Tibial artery (tissue), 4 donors: Measurements from ENCODE around the gene STAC3.
A peak's percentile ranks its signal among the peaks of the same experiment; 100 is the strongest.

ENCODE experiments used
- DNase-seq, 2 donors: peaks; one replicate each; pipeline ENCODE4 v3.0.0-alpha.2; 2019
- H3K27ac ChIP-seq, 2 donors: fragments of 200-600 bp; sonication (generic) in 1 of 2; 1 replicate in 1 of 2; 2 replicates in 1 of 2; pipeline ENCODE4 v1.5.1; 2018 to 2019; ENCODE audit warnings: mild to moderate bottlenecking in 1 of 2
- H3K27me3 ChIP-seq, 2 donors: fragments of 200-600 bp; sonication (generic) in 1 of 2; one replicate each; pipeline versions ENCODE4 v1.5.1 to v1.6.0; 2016 to 2019
- H3K36me3 ChIP-seq, 3 donors: fragments of 200-600 bp; sonication (generic) in 2 of 3; one replicate each; pipeline ENCODE4 v1.5.1; 2016 to 2019; ENCODE audit warnings: mild to moderate bottlenecking in 2 of 3
- H3K4me1 ChIP-seq, 4 donors: fragments of 200-600 bp; sonication (generic) in 2 of 4; 1 replicate in 3 of 4; 2 replicates in 1 of 4; pipeline ENCODE4 v1.5.1; 2016 to 2019
- H3K4me3 ChIP-seq, 2 donors: fragments of 200-600 bp; sonication (generic) in 1 of 2; 1 replicate in 1 of 2; 2 replicates in 1 of 2; pipeline ENCODE4 v1.5.1; 2018 to 2019; ENCODE audit warnings: mild to moderate bottlenecking in 2 of 2
- H3K9me3 ChIP-seq, 3 donors: fragments of 200-600 bp; sonication (generic) in 1 of 3; one replicate each; pipeline ENCODE4 v1.5.1; 2016 to 2019
- intact Hi-C: fragments of 100-400 bp; cut with DNase I; formaldehyde crosslinking; loops from one replicate; pipeline ENCODE4 v1.15.0; 2023; ENCODE audit warnings: low total_unique reads
- TF ChIP-seq, protein P1 (sequence below), 2 experiments: fragments of 200-600 bp in 1 of 2; fragments of 450-650 bp in 1 of 2; IDR thresholded peaks; one replicate each; pipeline ENCODE4 v1.5.1; 2017 to 2019; ENCODE audit warnings: antibody characterized with exemption in 2 of 2, mild to moderate bottlenecking in 1 of 2, moderate library complexity in 1 of 2

The STAC3 gene

DNA sequence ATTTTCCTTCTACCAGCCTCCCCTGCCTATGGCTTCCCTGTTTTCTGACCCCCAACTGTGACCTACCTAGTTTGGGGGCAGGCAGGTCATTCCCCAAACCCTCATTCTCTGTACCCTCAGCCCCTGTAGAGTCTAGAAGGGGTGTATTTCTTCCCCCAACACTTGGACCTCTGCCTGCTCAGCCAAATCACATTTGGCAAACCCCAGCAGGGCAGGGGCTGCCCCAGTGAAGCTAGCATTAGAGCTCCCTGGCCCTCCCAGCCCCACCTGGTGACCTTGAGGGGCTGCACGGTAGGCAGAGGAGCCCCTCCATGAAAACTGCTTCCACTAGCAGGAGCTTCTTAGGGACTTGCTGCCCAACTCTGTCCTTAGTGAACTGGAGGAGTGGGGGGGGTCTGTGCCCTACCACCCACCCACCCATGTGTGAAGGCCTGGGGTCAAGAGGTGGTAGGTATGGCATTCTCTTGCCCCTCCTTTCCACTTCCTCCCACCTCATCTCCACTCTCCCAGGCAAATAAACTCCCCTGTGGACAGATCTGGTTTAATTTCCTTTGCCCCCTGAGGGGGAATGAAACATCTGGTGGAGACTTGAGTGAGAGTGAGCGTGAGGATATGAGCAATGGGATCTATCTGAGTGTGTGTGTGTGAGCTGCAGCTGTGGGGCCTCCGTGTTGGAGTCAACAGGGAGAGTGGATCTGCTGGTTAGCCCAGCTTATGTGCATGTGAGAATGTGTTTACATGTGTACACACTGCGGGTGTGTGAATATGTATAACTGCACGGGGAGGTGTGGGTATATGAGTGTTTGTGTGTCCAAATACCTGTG is 32.7 kb downstream of the STAC3 start:
- Histone ChIP-seq H3K9me3 (no peaks in the 10 kb centered on the region), H3K4me3 (no peak overlapping the region), H3K36me3 (no peaks in the 10 kb centered on the region), H3K27me3 (peaks cover 5 to 84% of the 10 kb centered on the region in 2 donors), H3K4me1 (peaks cover 0 to 47% (median 34%) of the 10 kb centered on the region in 4 donors), H3K27ac (no peak overlapping the region)
- no peak for DNase-seq
- intact Hi-C loops, result no loop called here
- TF ChIP-seq, protein P1, sequence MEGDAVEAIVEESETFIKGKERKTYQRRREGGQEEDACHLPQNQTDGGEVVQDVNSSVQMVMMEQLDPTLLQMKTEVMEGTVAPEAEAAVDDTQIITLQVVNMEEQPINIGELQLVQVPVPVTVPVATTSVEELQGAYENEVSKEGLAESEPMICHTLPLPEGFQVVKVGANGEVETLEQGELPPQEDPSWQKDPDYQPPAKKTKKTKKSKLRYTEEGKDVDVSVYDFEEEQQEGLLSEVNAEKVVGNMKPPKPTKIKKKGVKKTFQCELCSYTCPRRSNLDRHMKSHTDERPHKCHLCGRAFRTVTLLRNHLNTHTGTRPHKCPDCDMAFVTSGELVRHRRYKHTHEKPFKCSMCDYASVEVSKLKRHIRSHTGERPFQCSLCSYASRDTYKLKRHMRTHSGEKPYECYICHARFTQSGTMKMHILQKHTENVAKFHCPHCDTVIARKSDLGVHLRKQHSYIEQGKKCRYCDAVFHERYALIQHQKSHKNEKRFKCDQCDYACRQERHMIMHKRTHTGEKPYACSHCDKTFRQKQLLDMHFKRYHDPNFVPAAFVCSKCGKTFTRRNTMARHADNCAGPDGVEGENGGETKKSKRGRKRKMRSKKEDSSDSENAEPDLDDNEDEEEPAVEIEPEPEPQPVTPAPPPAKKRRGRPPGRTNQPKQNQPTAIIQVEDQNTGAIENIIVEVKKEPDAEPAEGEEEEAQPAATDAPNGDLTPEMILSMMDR (IDR thresholded peaks at IDR 0.05), result no peak

DNA sequence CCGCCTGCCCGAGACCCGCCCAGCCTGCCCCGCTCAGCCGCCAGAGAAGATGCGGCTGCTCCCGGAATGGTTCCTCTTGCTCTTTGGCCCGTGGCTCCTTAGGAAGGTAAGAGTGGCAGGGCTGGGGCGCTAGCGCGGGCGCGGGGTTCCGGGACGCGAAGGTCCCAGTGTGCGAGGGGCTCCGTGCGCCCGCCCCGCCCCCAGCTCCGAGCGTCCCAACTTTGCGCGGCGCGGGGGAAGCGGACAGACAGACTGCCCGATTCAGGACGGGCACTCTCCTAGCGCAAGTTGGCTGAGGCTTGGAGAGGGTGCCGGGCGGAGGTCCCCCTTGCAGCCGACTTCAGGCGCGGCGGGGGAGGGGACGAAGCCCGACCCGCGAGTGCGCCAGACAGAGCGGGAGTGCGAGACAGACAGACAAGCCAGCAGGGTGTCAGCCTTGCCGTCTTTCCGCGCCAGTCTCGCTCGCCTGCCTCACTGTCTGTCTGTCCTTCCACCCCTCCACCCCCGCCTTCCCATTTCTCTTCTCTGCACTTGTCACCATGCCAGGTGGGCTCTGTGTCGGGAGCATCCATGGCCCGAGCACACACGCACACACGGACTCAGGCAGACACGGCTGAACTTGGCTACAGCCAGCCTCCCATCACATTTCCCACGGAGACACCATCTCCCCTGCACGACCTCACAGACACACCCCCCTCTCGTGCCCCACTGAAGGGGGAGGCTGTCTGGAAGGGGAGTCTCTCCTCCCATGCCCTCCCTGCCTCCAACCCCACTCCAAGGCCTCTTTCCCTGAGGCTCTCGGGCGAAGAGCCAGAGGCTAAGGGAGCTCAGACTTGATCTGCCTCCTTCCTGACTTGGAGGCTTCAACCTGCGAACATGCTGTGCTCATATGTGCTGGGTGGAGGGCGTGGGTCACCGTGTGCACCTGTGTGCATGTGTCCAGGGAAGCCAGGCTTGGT is 33.8 kb downstream of the STAC3 start:
- TF ChIP-seq, protein P1 (IDR thresholded peaks at IDR 0.05), result no peak
- peak overlapping the region in 1 of 2 donors; percentile 22 for H3K27ac ChIP-seq
- H3K9me3 ChIP-seq, result no peaks in the 10 kb centered on the region
- H3K4me1 ChIP-seq, result peaks cover 0 to 55% (median 40%) of the 10 kb centered on the region in 4 donors
- no peak for DNase-seq
- peaks cover 5 to 73% of the 10 kb centered on the region in 2 donors for H3K27me3 ChIP-seq
- peaks cover 4 to 7% (median 6%) of the 10 kb centered on the region in 3 donors for H3K36me3 ChIP-seq
- intact Hi-C loops, result no loop called here
- H3K4me3 ChIP-seq, result peak overlapping the region; percentile 45 to 54

- TF ChIP-seq, protein P1 (IDR thresholded peaks at IDR 0.05), result no peak
- H3K4me3 ChIP-seq, result peak within 1 kb of the TSS; percentile 45 to 54
- peaks cover 8 to 16% (median 13%) of the 10 kb centered on the region in 3 donors for H3K36me3 ChIP-seq
- H3K9me3 ChIP-seq, result no peaks in the 10 kb centered on the region
- H3K27me3 ChIP-seq, result peaks cover 5 to 64% of the 10 kb centered on the region in 2 donors
- peak in 1 of 2 donors; percentile 25 for DNase-seq
- peaks cover 0 to 55% (median 44%) of the 10 kb centered on the region in 4 donors for H3K4me1 ChIP-seq
- intact Hi-C loops, result no loop called here
- H3K27ac ChIP-seq, result peak within 1 kb of the TSS in 1 of 2 donors; percentile 22
These were observed 34.7 kb downstream of the STAC3 start, which contains the start of gene NXPH4 for GRCh38 chr12:57216014-57216911. Gene NXPH4 (plus strand): TSS chr12:57216794. CDS start chr12:57216970, 176 bp downstream.

- H3K9me3 ChIP-seq, result no peaks in the 10 kb centered on the region
- peaks cover 8 to 22% (median 19%) of the 10 kb centered on the region in 3 donors for H3K36me3 ChIP-seq
- peaks cover 0 to 55% (median 44%) of the 10 kb centered on the region in 4 donors for H3K4me1 ChIP-seq
- H3K4me3 ChIP-seq, result no peak overlapping the region
- intact Hi-C loops, result no loop called here
- H3K27me3 ChIP-seq, result peaks cover 5 to 58% of the 10 kb centered on the region in 2 donors
- H3K27ac ChIP-seq, result no peak overlapping the region
- no peak for DNase-seq
- TF ChIP-seq, protein P1 (IDR thresholded peaks at IDR 0.05), result no peak
These were observed 35.3 kb downstream of the STAC3 start for GRCh38 chr12:57215668-57216013.

DNA sequence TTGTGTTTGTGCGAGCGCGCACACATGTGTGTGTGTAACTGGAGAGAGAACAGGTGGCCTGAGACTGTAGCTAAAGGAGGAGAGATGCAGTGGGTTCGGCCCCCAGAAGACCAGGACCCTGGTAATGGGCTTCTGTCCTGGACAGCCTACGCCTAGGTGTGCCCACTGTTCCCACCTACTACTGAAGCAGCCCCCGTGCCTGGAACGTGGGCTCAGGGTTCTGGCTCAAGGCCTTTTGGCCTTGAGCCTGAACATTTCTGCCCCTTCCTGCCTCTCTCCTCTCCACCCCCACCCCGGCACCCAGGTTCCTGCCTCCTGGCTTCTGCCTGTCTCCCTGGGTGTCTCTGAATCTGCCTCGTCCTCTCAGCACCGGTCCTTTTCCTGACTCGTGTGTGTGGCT is 35.9 kb downstream of the STAC3 start:
- H3K4me1 ChIP-seq, result peaks cover 0 to 54% (median 44%) of the 10 kb centered on the region in 4 donors
- intact Hi-C loops, result no loop called here
- DNase-seq, result no peak
- TF ChIP-seq, protein P1 (IDR thresholded peaks at IDR 0.05), result no peak
- peaks cover 13 to 28% (median 25%) of the 10 kb centered on the region in 3 donors for H3K36me3 ChIP-seq
- H3K9me3 ChIP-seq, result no peaks in the 10 kb centered on the region
- H3K27me3 ChIP-seq, result peaks cover 5 to 52% of the 10 kb centered on the region in 2 donors
- H3K4me3 ChIP-seq, result no peak overlapping the region
- no peak overlapping the region for H3K27ac ChIP-seq
